SHP77 (cell line): Measurements from ENCODE around the gene RPS10.
"Not testable (repeated sequence)": the region's sequence is repeated elsewhere in the genome, so short reads cannot be mapped to it uniquely, and the experiment has no call there.

ENCODE experiments used
- DNase-seq, 2 experiments: peaks; one replicate each; lab custom pipeline; 2025; lab: John Stamatoyannopoulos, UW

RPS10 gene

GRCh38 chr6:34392497-34393190, 33.2 kb downstream of the RPS10 start, which contains the start of gene NUDT3:
NUDT3 (minus strand) TSS chr6:34392669; CDS start chr6:34392362, 307 bp downstream.
- peak; percentile 88 to 89 for DNase-seq

- peak; percentile 50 to 71 for DNase-seq
These were observed 33.9 kb downstream of the RPS10 start for GRCh38 chr6:34391786-34392496.

- DNase-seq = no peak
These were observed 34.4 kb downstream of the RPS10 start for GRCh38 chr6:34391473-34391785.

- peak in 1 of 2 experiments; percentile 14 for DNase-seq
These were observed 35.1 kb downstream of the RPS10 start for GRCh38 chr6:34390531-34391472.

- DNase-seq = no peak
These were observed 36.8 kb downstream of the RPS10 start for GRCh38 chr6:34389034-34389433.

GRCh38 chr6:34388421-34388820, 37.4 kb downstream of the RPS10 start:
- DNase-seq = no peak

GRCh38 chr6:34386316-34387137, 39.3 kb downstream of the RPS10 start:
- DNase-seq = no peak

GRCh38 chr6:34385793-34386195, 40.1 kb downstream of the RPS10 start:
- no peak for DNase-seq

- no peak for DNase-seq
These were observed 41.3 kb downstream of the RPS10 start for GRCh38 chr6:34384321-34385153.

GRCh38 chr6:34383656-34384320, 42.1 kb downstream of the RPS10 start:
- no peak for DNase-seq

- DNase-seq = no peak
These were observed 42.7 kb downstream of the RPS10 start for GRCh38 chr6:34383161-34383631.

GRCh38 chr6:34381081-34381480, 44.8 kb downstream of the RPS10 start:
- DNase-seq = no peak

- no peak for DNase-seq
These were observed 47.4 kb downstream of the RPS10 start for GRCh38 chr6:34378470-34378869.

- DNase-seq = no peak
These were observed 47.9 kb downstream of the RPS10 start for GRCh38 chr6:34377984-34378383.

- DNase-seq = not testable (repeated sequence)
These were observed 48.3 kb downstream of the RPS10 start for GRCh38 chr6:34377571-34377970.

GRCh38 chr6:34375833-34376232, 50.0 kb downstream of the RPS10 start:
- no peak for DNase-seq

- DNase-seq = no peak
These were observed 51.4 kb downstream of the RPS10 start for GRCh38 chr6:34374508-34374907.

GRCh38 chr6:34374069-34374468, 51.8 kb downstream of the RPS10 start:
- DNase-seq = no peak

- DNase-seq = no peak
These were observed 52.4 kb downstream of the RPS10 start for GRCh38 chr6:34373511-34373910.

GRCh38 chr6:34371865-34372264, 54.0 kb downstream of the RPS10 start:
- DNase-seq = not testable (repeated sequence)
